Endodermal cell (in vitro differentiated cells): ENCODE results near the gene CRACDL. TPM values are rescaled to one million over a fixed set of nuclear protein-coding genes. Genes with fewer than 3 reads are reported as not detected.
A peak's percentile ranks its signal among the peaks of the same experiment; 100 is the strongest.

Experiments used
- DNase-seq: peaks from one replicate; pipeline ENCODE4 v3.0.0-alpha.2; 2017
- H3K27ac ChIP-seq: 2 replicates; pipeline ENCODE4 v1.5.1; 2013; ENCODE audit warnings: mild to moderate bottlenecking, low read depth, low read length, moderate library complexity
- H3K27me3 ChIP-seq: 2 replicates; pipeline ENCODE4 v1.6.1; 2013; ENCODE audit warnings: mild to moderate bottlenecking, low read length, moderate library complexity; ENCODE audit not compliant: insufficient read depth, control insufficient read depth, poor library complexity, severe bottlenecking
- H3K36me3 ChIP-seq: 2 replicates; pipeline ENCODE4 v1.7.0; 2013; ENCODE audit warnings: mild to moderate bottlenecking, low read length, moderate library complexity; ENCODE audit not compliant: control insufficient read depth, insufficient read depth
- H3K4me1 ChIP-seq: one replicate; pipeline ENCODE4 v1.7.0; 2013; ENCODE audit warnings: low read length; ENCODE audit not compliant: control insufficient read depth, insufficient read depth
- H3K4me3 ChIP-seq: 2 replicates; pipeline ENCODE4 v1.5.1; 2013; ENCODE audit warnings: mild to moderate bottlenecking, low read length, moderate library complexity
- H3K9ac ChIP-seq: 2 replicates; pipeline ENCODE4 v1.6.1; 2013; ENCODE audit warnings: mild to moderate bottlenecking, low read length, moderate library complexity; ENCODE audit not compliant: poor library complexity, severe bottlenecking; ENCODE audit errors: extremely low read depth
- H3K9me3 ChIP-seq: 2 replicates; pipeline ENCODE4 v1.6.1; 2013; ENCODE audit warnings: mild to moderate bottlenecking, low read length, moderate library complexity; ENCODE audit not compliant: control insufficient read depth
- H3K27ac Mint-ChIP-seq: 2 replicates; pipeline ENCODE4 v1.8.0; 2020; ENCODE audit warnings: mixed read lengths
- H3K27me3 Mint-ChIP-seq: 2 replicates; pipeline ENCODE4 v1.8.0; 2021; ENCODE audit warnings: mild to moderate bottlenecking, mixed read lengths; ENCODE audit not compliant: insufficient read depth
- H3K36me3 Mint-ChIP-seq: 2 replicates; pipeline ENCODE4 v1.8.0; 2020; ENCODE audit warnings: low read depth, mixed read lengths
- H3K4me1 Mint-ChIP-seq: 2 replicates; pipeline ENCODE4 v1.8.0; 2020; ENCODE audit warnings: mixed read lengths
- H3K4me3 Mint-ChIP-seq: 2 replicates; pipeline ENCODE4 v1.8.0; 2020; ENCODE audit warnings: mild to moderate bottlenecking, moderate library complexity, mixed read lengths
- H3K9me3 Mint-ChIP-seq: 2 replicates; pipeline ENCODE4 v1.8.0; 2020; ENCODE audit warnings: mild to moderate bottlenecking, mixed read lengths
- WGBS, 2 experiments: methylation state at CpG; one replicate each; pipeline versions ENCODE4 v1.1.5 to v1.1.7; 2013; ENCODE audit warnings: missing lambda C conversion rate in 2 of 2, mixed read lengths in 1 of 2; ENCODE audit not compliant: insufficient coverage in 1 of 2, insufficient read length in 1 of 2; 5-methylcytosine and 5-hydroxymethylcytosine counted together
- total RNA-seq, 2 donors: library from RNA; stranded (reverse); fragmentation: NEBNext Ultra II Directional in 1 of 2; extraction: Animal tissue kit (Norgen Biotek cat#: 25700) in 1 of 2; gene quantifications; 2 replicates in 1 of 2; 3 replicates in 1 of 2; pipeline ENCODE4 v1.2.1, GENCODE V29; 2021
- TF ChIP-seq, protein P1 (sequence below): fragments of 200-600 bp; sonication (generic); conservative IDR thresholded peaks from 2 replicates; pipeline ENCODE4 v1.5.0; 2021; ENCODE audit warnings: antibody characterized with exemption, mild to moderate bottlenecking

The CRACDL gene
- total RNA-seq, 2 donors from 2014 or later, result 0.26 to 0.31 TPM

DNA sequence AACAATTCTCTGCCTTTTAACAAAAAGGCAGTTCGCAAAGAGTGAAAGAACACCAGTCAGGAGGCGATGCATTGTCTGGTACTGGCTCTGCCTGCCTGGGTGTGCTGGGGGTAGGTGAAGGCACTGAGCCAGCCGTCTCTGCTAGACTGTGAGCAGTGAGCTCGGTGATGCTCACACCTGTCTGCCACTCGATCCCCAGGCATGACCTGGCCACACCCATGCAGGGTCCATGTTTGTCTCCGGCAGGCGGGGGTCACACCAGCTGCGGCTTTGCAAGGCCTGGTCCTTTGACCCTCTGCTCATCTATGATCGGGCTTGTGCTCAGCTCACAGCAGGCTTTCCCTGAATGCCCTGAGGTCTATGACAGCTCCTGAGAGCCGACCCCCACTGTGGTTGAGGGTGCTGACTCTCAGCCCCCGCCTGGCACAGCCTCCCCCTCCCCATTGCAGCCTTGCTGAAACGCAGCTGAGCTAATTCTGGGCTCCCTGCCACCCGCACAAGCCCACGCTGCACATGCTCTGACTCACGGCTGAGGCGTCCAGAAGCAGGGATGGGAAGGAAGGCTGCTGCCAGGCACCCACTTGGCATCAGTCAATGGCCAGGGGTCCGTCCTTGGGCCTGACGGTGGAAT is 23.7 kb downstream of the CRACDL start:
- no peak overlapping the region for H3K27ac ChIP-seq
- no peaks in the 10 kb centered on the region for H3K36me3 Mint-ChIP-seq
- peaks cover 1% of the 10 kb centered on the region for H3K27me3 Mint-ChIP-seq
- H3K27ac Mint-ChIP-seq, result no peak overlapping the region
- H3K4me1 Mint-ChIP-seq, result peaks cover 14% of the 10 kb centered on the region
- H3K4me1 ChIP-seq, result peaks cover 3% of the 10 kb centered on the region
- 85 to 89% methylated on average over 9 to 18 of the region's 18 CpGs for WGBS, 2 experiments
- no peaks in the 10 kb centered on the region for H3K9me3 Mint-ChIP-seq
- H3K36me3 ChIP-seq, result no peaks in the 10 kb centered on the region
- no peaks in the 10 kb centered on the region for H3K27me3 ChIP-seq
- H3K4me3 Mint-ChIP-seq, result no peak overlapping the region
- H3K9me3 ChIP-seq, result no peaks in the 10 kb centered on the region
- peak; percentile 37 for DNase-seq
- no peak overlapping the region for H3K4me3 ChIP-seq
- TF ChIP-seq, protein P1, sequence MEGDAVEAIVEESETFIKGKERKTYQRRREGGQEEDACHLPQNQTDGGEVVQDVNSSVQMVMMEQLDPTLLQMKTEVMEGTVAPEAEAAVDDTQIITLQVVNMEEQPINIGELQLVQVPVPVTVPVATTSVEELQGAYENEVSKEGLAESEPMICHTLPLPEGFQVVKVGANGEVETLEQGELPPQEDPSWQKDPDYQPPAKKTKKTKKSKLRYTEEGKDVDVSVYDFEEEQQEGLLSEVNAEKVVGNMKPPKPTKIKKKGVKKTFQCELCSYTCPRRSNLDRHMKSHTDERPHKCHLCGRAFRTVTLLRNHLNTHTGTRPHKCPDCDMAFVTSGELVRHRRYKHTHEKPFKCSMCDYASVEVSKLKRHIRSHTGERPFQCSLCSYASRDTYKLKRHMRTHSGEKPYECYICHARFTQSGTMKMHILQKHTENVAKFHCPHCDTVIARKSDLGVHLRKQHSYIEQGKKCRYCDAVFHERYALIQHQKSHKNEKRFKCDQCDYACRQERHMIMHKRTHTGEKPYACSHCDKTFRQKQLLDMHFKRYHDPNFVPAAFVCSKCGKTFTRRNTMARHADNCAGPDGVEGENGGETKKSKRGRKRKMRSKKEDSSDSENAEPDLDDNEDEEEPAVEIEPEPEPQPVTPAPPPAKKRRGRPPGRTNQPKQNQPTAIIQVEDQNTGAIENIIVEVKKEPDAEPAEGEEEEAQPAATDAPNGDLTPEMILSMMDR, result no peak
- no peak overlapping the region for H3K9ac ChIP-seq

DNA sequence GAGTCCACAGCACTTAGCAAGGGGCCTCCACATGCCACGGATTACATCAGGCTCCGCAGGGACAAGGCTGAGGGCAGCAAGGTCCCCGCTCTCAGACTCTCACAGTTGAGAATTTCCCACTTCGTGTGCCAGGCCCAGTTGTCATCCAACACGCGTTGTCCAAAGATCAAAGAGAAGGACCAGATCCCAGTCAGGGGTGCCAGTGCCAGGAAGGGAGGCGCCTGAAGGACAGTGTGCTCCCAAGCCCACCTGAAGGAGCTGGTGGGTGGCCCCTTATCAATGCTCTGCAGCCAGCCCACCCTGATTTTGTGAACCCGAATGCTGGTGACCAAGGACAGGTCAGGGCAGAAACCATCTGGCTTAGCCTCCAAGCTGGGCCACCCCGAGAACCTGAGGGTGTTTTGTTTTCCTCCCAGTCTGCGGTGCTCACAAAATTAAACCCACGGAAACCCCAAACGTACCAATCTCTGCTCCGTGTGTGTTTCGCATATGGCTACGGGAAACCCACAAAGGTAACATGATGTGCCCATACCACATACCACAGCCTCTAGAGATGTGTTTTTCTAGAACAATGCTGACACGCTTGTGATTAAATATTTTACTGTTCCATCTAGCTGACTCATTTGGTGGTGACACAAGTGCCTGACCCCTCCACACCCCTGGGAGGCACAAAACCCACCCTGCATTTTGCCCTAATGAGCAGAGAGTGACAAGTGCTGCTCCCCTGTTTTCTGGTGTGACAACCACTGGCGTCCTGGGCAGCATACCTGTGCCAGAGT is 24.5 kb downstream of the CRACDL start:
- no peaks in the 10 kb centered on the region for H3K9me3 ChIP-seq
- peaks cover 3% of the 10 kb centered on the region for H3K4me1 ChIP-seq
- Mint-ChIP-seq H3K4me1 (peaks cover 14% of the 10 kb centered on the region), H3K27ac (no peak overlapping the region), H3K36me3 (no peaks in the 10 kb centered on the region), H3K4me3 (no peak overlapping the region), H3K9me3 (no peaks in the 10 kb centered on the region), H3K27me3 (peaks cover 1% of the 10 kb centered on the region)
- H3K9ac ChIP-seq, result no peak overlapping the region
- no peaks in the 10 kb centered on the region for H3K36me3 ChIP-seq
- H3K27ac ChIP-seq, result no peak overlapping the region
- H3K27me3 ChIP-seq, result no peaks in the 10 kb centered on the region
- peak; percentile 30 for DNase-seq
- 89 to 93% methylated on average over 11 to 17 of the region's 17 CpGs for WGBS, 2 experiments
- no peak overlapping the region for H3K4me3 ChIP-seq
- TF ChIP-seq, protein P1, result no peak

- WGBS, 2 experiments, result 90 to 96% methylated on average over 7 of the region's 7 CpGs
- no peak overlapping the region for H3K9ac ChIP-seq
- H3K4me1 Mint-ChIP-seq, result peaks cover 14% of the 10 kb centered on the region
- TF ChIP-seq, protein P1, result no peak
- peaks cover 3% of the 10 kb centered on the region for H3K4me1 ChIP-seq
- no peaks in the 10 kb centered on the region for H3K36me3 ChIP-seq
- H3K9me3 Mint-ChIP-seq, result no peaks in the 10 kb centered on the region
- H3K9me3 ChIP-seq, result no peaks in the 10 kb centered on the region
- H3K27me3 ChIP-seq, result no peaks in the 10 kb centered on the region
- DNase-seq, result no peak
- H3K36me3 Mint-ChIP-seq, result no peaks in the 10 kb centered on the region
- no peak overlapping the region for H3K27ac Mint-ChIP-seq
- H3K4me3 ChIP-seq, result no peak overlapping the region
- no peak overlapping the region for H3K27ac ChIP-seq
- H3K4me3 Mint-ChIP-seq, result no peak overlapping the region
- H3K27me3 Mint-ChIP-seq, result peaks cover 1% of the 10 kb centered on the region
These were observed 25.0 kb downstream of the CRACDL start for GRCh38 chr2:98911126-98911375.
